HepG2 (cell line): ENCODE results near the gene LRP5. TPM values are rescaled to one million over a fixed set of nuclear protein-coding genes. Genes with fewer than 3 reads are reported as not detected.

Experiments
- ATAC-seq: fragments of 200-7000 bp; cut with Tn5 transposase; 3 replicates; pipeline ENCODE4 v1.9.1; 2020; ENCODE audit warnings: mild to moderate bottlenecking, moderate library complexity
- BruUV-seq: library from RNA; stranded (reverse); fragments of 400-500 nt; replicated peaks from 2 replicates; lab custom pipeline; 2021; lab: Mats Ljungman, UMichigan
- CTCF ChIA-PET: fragments of 300-600 bp; formaldehyde crosslinking; extraction: SDS; loops from one replicate; lab custom pipeline; 2021; ENCODE audit warnings: low total read pairs, inconsistent platforms, low intra/inter-chr PET ratio; lab: Yijun Ruan, JAX
- POLR2A ChIA-PET: fragments of 350-600 bp; sonication (Branson Sonifier 250); formaldehyde crosslinking; loops from one replicate; lab custom pipeline; 2020; ENCODE audit warnings: antibody characterized with exemption, inconsistent platforms; lab: Yijun Ruan, JAX
- DNase-seq: peaks from one replicate; pipeline ENCODE4 v3.0.0-alpha.2; 2015; ENCODE audit warnings: low spot score
- FAIRE-seq: peaks from 3 replicates; lab custom pipeline; 2011; peaks lifted over from hg19 to GRCh38; lab: Jason Lieb, UNC
- H2AFZ ChIP-seq: one replicate; pipeline ENCODE4 v1.6.1; 2011; ENCODE audit warnings: low read length, inconsistent platforms
- H3K27ac ChIP-seq: fragments of 300-600 bp; 3 replicates; pipeline ENCODE4 v1.8.0; 2011; ENCODE audit warnings: mixed run types, mild to moderate bottlenecking, mixed read lengths, low read length, inconsistent platforms; ENCODE audit not compliant: insufficient read depth; ENCODE audit errors: extremely low read length
- H3K27me3 ChIP-seq, 2 experiments: fragments of 200-600 bp in 1 of 2; 2 replicates in 1 of 2; 3 replicates in 1 of 2; pipeline versions ENCODE4 v1.6.0 to v1.8.0; 2011; ENCODE audit warnings: low read length in 2 of 2, mild to moderate bottlenecking in 2 of 2, moderate library complexity in 2 of 2, inconsistent platforms in 1 of 2; ENCODE audit not compliant: insufficient read depth in 2 of 2, control insufficient read depth in 1 of 2
- H3K36me3 ChIP-seq, 2 experiments: fragments of 200-600 bp in 1 of 2; replicated peaks in 1 of 2; 2 replicates in 1 of 2; 3 replicates in 1 of 2; pipeline versions ENCODE4 v1.5.1 to v1.8.0; 2011; ENCODE audit warnings: low read length in 2 of 2, inconsistent platforms in 1 of 2; ENCODE audit not compliant: insufficient read depth in 2 of 2, control insufficient read depth in 1 of 2
- H3K4me1 ChIP-seq: 2 replicates; pipeline ENCODE4 v1.5.1; 2012; ENCODE audit warnings: low read length, inconsistent platforms; ENCODE audit not compliant: insufficient read depth
- H3K4me2 ChIP-seq: 2 replicates; pipeline ENCODE4 v1.6.0; 2011; ENCODE audit warnings: low read depth, low read length, inconsistent platforms
- H3K4me3 ChIP-seq, 3 experiments: fragments of 200-600 bp in 1 of 3; sonication (generic), shearing (Covaris generic) in 1 of 3; replicated peaks in 1 of 3; 2 replicates each; pipeline ENCODE4 v1.5.1; 2011 to 2016; ENCODE audit warnings: low read length in 3 of 3, inconsistent platforms in 2 of 3, low read depth in 2 of 3, mild to moderate bottlenecking in 2 of 3, control low read depth in 1 of 3, mixed read lengths in 1 of 3; ENCODE audit not compliant: insufficient read depth in 1 of 3
- H3K79me2 ChIP-seq: one replicate; pipeline ENCODE4 v1.6.1; 2011; ENCODE audit warnings: low read length, inconsistent platforms; ENCODE audit not compliant: insufficient read depth
- H3K9ac ChIP-seq: 2 replicates; pipeline ENCODE4 v1.6.0; 2011; ENCODE audit warnings: mild to moderate bottlenecking, low read depth, low read length, inconsistent platforms; ENCODE audit not compliant: insufficient read depth
- H3K9me3 ChIP-seq: 2 replicates; pipeline ENCODE4 v1.5.1; 2012; ENCODE audit warnings: mild to moderate bottlenecking, low read length
- H4K20me1 ChIP-seq: 2 replicates; pipeline ENCODE4 v1.6.0; 2011; ENCODE audit warnings: inconsistent platforms, mild to moderate bottlenecking, low read length, moderate library complexity; ENCODE audit not compliant: insufficient read depth
- AKAP8 ChIP-seq: sonication (generic); formaldehyde crosslinking; IDR thresholded peaks from 2 replicates; pipeline ENCODE4 v1.5.1; 2020; ENCODE audit warnings: mild to moderate bottlenecking, missing genetic modification reagents
- BORCS8-MEF2B ChIP-seq: sonication (generic); formaldehyde crosslinking; IDR thresholded peaks from 2 replicates; pipeline ENCODE4 v1.8.0; 2022; ENCODE audit warnings: mild to moderate bottlenecking, missing genetic modification reagents
- FOSL2 ChIP-seq: sonication (generic); formaldehyde crosslinking; IDR thresholded peaks from 2 replicates; pipeline ENCODE4 v1.4.0; 2020; ENCODE audit warnings: missing genetic modification reagents
- GATAD2A ChIP-seq: IDR thresholded peaks from 2 replicates; pipeline ENCODE4 v1.6.1; 2016
- HNF4A ChIP-seq: sonication (generic); formaldehyde crosslinking; IDR thresholded peaks from 2 replicates; pipeline ENCODE4 v1.4.0; 2020; ENCODE audit warnings: missing genetic modification reagents
- HOXA3 ChIP-seq: sonication (generic); formaldehyde crosslinking; IDR thresholded peaks from 2 replicates; pipeline ENCODE4 v1.5.0; 2020; ENCODE audit warnings: missing genetic modification reagents
- NR2F6 ChIP-seq, 2 experiments: IDR thresholded peaks; 2 replicates each; pipeline ENCODE4 v1.6.1; 2016; ENCODE audit warnings: antibody characterized with exemption in 1 of 2, mild to moderate bottlenecking in 1 of 2
- NR3C1 ChIP-seq: sonication (generic); formaldehyde crosslinking; IDR thresholded peaks from 2 replicates; pipeline ENCODE4 v1.4.0; 2020; ENCODE audit warnings: missing genetic modification reagents
- RAD51 ChIP-seq: fragments of 450-650 bp; IDR thresholded peaks from 2 replicates; pipeline ENCODE4 v1.6.1; 2016; ENCODE audit warnings: borderline replicate concordance
- RARA ChIP-seq: IDR thresholded peaks from 2 replicates; pipeline ENCODE4 v1.6.1; 2016; ENCODE audit warnings: missing genetic modification reagents, missing compliant biosample characterization
- SAP130 ChIP-seq: IDR thresholded peaks from 2 replicates; pipeline ENCODE4 v1.6.1; 2016; ENCODE audit warnings: low read depth
- SOX13 ChIP-seq, 3 experiments: fragments of 450-650 bp in 1 of 3; sonication (generic) in 1 of 3; formaldehyde crosslinking in 1 of 3; IDR thresholded peaks in 2 of 3; conservative IDR thresholded peaks in 1 of 3; 2 replicates each; pipeline versions ENCODE4 v1.5.0 to v1.6.1; 2016 to 2020; ENCODE audit warnings: antibody characterized with exemption in 1 of 3, mild to moderate bottlenecking in 1 of 3, missing compliant biosample characterization in 1 of 3, missing genetic modification reagents in 1 of 3, moderate library complexity in 1 of 3
- ZBTB38 ChIP-seq: sonication (generic); formaldehyde crosslinking; IDR thresholded peaks from 2 replicates; pipeline ENCODE4 v1.5.1; 2020; ENCODE audit warnings: mild to moderate bottlenecking, missing genetic modification reagents
- ZNF296 ChIP-seq: sonication (generic); formaldehyde crosslinking; conservative IDR thresholded peaks from 2 replicates; pipeline ENCODE4 v1.5.0; 2020; ENCODE audit warnings: mild to moderate bottlenecking, missing genetic modification reagents
- ZNF501 ChIP-seq: sonication (generic); formaldehyde crosslinking; IDR thresholded peaks from 2 replicates; pipeline ENCODE4 v1.5.1; 2020; ENCODE audit warnings: mild to moderate bottlenecking, moderate library complexity, missing genetic modification reagents
- ZNF775 ChIP-seq: sonication (generic); formaldehyde crosslinking; IDR thresholded peaks from 2 replicates; pipeline ENCODE4 v1.4.0; 2020; ENCODE audit warnings: missing genetic modification reagents, mild to moderate bottlenecking, moderate library complexity, borderline replicate concordance
- WGBS: methylation state at CpG from one replicate; pipeline ENCODE4 v1.1.6; 2017; ENCODE audit warnings: low lambda C conversion rate; 5-methylcytosine and 5-hydroxymethylcytosine counted together
- in situ Hi-C: cut with HindIII; loops from 2 replicates; pipeline ENCODE4 v1.10.0; 2017; ENCODE audit warnings: low pct_unique_long_range_greater_than_20kb; ENCODE audit not compliant: extremely low pct_ligation_motif_present
- intact Hi-C: fragments of 100-400 bp; cut with micrococcal nuclease; formaldehyde crosslinking; loops from one replicate; pipeline ENCODE4 v1.10.0; 2022; ENCODE audit not compliant: unreplicated experiment
- polyA plus RNA-seq, 8 experiments: library from polyadenylated mRNA; depleted of rRNA in 3 of 8; stranded (reverse) in 7 of 8; unstranded in 1 of 8; fragments of >200 nt; fragmentation: Illumina TruSeq in 4 of 8; extraction: Trizol in 4 of 8; gene quantifications; 2 replicates each; pipeline versions ENCODE4 v1.2.1 to v1.2.3, GENCODE V29; 2011 to 2016; ENCODE audit warnings: low read depth in 4 of 8, missing spikeins in 1 of 8, mixed read lengths in 1 of 8; ENCODE audit not compliant: insufficient read depth in 1 of 8
- total RNA-seq, 5 experiments: library from RNA; depleted of rRNA; stranded (reverse); fragments of >200 nt; fragmentation: Illumina TruSeq; extraction: Trizol; gene quantifications; 2 replicates each; pipeline ENCODE4 v1.2.3, GENCODE V29; 2016; ENCODE audit warnings: low read depth in 1 of 5
- TF ChIP-seq, protein P1 (sequence below): sonication (generic); formaldehyde crosslinking; IDR thresholded peaks from 2 replicates; pipeline ENCODE4 v1.4.0; 2020; ENCODE audit warnings: mild to moderate bottlenecking, missing genetic modification reagents
- TF ChIP-seq, protein P2 (sequence below): sonication (generic); formaldehyde crosslinking; IDR thresholded peaks from 2 replicates; pipeline ENCODE4 v1.5.0; 2020; ENCODE audit warnings: missing genetic modification reagents
- TF ChIP-seq, protein P3 (sequence below): sonication (generic); formaldehyde crosslinking; IDR thresholded peaks from 2 replicates; pipeline ENCODE4 v1.8.1; 2023; ENCODE audit warnings: mild to moderate bottlenecking, moderate library complexity, missing genetic modification reagents
- TF ChIP-seq, protein P4 (sequence below): sonication (generic); formaldehyde crosslinking; IDR thresholded peaks from 2 replicates; pipeline ENCODE4 v1.4.0; 2020; ENCODE audit warnings: low read depth, mild to moderate bottlenecking, missing genetic modification reagents

Gene LRP5
- total and polyA plus RNA-seq, 2 of the 13 experiments (the other 11 are each of a cell fraction or from before 2014, with no cell fraction given): 40.4 to 64.0 TPM

DNA sequence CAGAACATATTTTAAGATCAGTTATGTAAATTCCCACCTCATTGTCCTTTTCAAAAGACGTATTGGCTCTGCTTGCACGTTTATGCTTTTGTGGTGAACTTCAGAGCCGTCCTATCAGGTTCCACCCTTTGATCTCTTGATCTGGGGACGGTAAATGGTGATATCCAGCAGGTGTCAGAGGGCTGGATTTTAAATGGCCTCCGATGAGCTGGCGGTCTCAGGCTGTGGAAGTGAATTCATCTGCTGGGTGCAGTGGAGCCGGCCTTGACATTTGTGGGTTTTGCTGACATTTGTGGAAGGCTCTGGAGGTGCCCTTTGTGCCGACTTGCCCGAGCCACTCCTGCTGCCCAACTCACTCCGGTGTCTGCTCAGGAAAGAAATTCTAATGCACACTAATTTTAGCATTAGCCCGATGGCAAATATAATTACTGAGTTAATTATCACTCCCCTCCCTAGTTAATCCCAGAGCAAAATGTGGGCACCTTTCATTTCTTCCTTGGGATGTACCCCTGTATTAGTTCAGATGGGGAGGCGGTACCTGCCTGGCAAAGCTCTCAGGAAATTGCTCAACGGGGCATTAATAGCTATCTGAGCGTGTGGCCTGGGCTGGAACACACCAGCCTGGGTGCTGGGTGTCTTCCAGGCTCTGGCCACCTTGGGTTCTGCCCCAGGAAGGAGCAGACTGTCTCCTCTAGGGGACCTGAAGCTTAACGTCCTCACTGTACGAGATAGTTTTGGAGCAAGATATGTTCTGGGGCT is 9.1 kb downstream of the LRP5 start:
- Histone ChIP-seq H3K9me3 (no peaks in the 10 kb centered on the region), H3K4me3 (no peak overlapping the region), H2AFZ (no peak overlapping the region), H4K20me1 (peaks cover 75% of the 10 kb centered on the region), H3K36me3 (peaks cover 4 to 27% of the 10 kb centered on the region in 2 experiments; a peak in 4 of 5 replicates), H3K27ac (peak overlapping the region; percentile 8), H3K4me1 (peaks cover 95% of the 10 kb centered on the region), H3K4me2 (peak overlapping the region; percentile 10; the same call in 1 of the 2 replicates), H3K27me3 (no peaks in the 10 kb centered on the region), H3K79me2 (peaks cover 98% of the 10 kb centered on the region), H3K9ac (no peak overlapping the region)
- WGBS: 43% methylated on average over 15 of the region's 16 CpGs
- DNase-seq: peak; percentile 56
- FAIRE-seq: no peak
- ChIA-PET POLR2A (interaction anchor here (1.1 to 3.0 kb wide), 2 partner anchors 9 to 23 kb away, joined by 5 to 19 read pairs; no protein-coding TSS in a partner anchor), CTCF (interaction anchor here (1.0 kb wide), 1 partner anchor 64 kb away, joined by 3 read pairs; no protein-coding TSS in a partner anchor)
- BruUV-seq: TSS peak; percentile 16
- in situ Hi-C loops: no loop called here
- ATAC-seq: no peak
- intact Hi-C loops: no loop called here
- TF ChIP-seq ZNF296 (CRISPR knock-in tag): no peak
- TF ChIP-seq SOX13 (IDR thresholded peaks at IDR 0.05): 0 out of 2 replicates have a peak, but pooled peaks have one; percentile 44
- TF ChIP-seq SOX13 (CRISPR knock-in tag; conservative IDR thresholded peaks at IDR 0.05 in 1 of 2, IDR thresholded peaks at IDR 0.05 in 1 of 2): peak in 1 of 2 experiments; percentile 74; a peak in 2 of 4 replicates
- no peak for TF ChIP-seq RAD51
- TF ChIP-seq HOXA3 (CRISPR knock-in tag): 0 out of 2 replicates have a peak, but pooled peaks have one; percentile 33
- TF ChIP-seq SAP130 (CRISPR knock-in tag): peak; percentile 60
- peak; percentile 24; the same call in 1 of the 2 replicates for TF ChIP-seq HNF4A
- 0 out of 2 replicates have a peak, but pooled peaks have one; percentile 27 for TF ChIP-seq ZNF501 (CRISPR knock-in tag)
- TF ChIP-seq BORCS8-MEF2B: peak; percentile 40; the same call in 1 of the 2 replicates
- 0 out of 2 replicates have a peak, but pooled peaks have one; percentile 17 for TF ChIP-seq GATAD2A (CRISPR knock-in tag)
- TF ChIP-seq, protein P1, sequence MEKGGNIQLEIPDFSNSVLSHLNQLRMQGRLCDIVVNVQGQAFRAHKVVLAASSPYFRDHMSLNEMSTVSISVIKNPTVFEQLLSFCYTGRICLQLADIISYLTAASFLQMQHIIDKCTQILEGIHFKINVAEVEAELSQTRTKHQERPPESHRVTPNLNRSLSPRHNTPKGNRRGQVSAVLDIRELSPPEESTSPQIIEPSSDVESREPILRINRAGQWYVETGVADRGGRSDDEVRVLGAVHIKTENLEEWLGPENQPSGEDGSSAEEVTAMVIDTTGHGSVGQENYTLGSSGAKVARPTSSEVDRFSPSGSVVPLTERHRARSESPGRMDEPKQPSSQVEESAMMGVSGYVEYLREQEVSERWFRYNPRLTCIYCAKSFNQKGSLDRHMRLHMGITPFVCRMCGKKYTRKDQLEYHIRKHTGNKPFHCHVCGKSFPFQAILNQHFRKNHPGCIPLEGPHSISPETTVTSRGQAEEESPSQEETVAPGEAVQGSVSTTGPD (CRISPR knock-in tag): no peak
- no peak for TF ChIP-seq ZNF775
- 0 out of 2 replicates have a peak, but pooled peaks have one; percentile 15 for TF ChIP-seq FOSL2 (CRISPR knock-in tag)
- TF ChIP-seq, protein P2, sequence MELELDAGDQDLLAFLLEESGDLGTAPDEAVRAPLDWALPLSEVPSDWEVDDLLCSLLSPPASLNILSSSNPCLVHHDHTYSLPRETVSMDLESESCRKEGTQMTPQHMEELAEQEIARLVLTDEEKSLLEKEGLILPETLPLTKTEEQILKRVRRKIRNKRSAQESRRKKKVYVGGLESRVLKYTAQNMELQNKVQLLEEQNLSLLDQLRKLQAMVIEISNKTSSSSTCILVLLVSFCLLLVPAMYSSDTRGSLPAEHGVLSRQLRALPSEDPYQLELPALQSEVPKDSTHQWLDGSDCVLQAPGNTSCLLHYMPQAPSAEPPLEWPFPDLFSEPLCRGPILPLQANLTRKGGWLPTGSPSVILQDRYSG (CRISPR knock-in tag): no peak
- TF ChIP-seq NR2F6 (IDR thresholded peaks at IDR 0.05): 0 out of 2 replicates have a peak, but pooled peaks have one; percentile 18
- TF ChIP-seq NR2F6 (CRISPR knock-in tag; IDR thresholded peaks at IDR 0.05): peak; percentile 16; the same call in 1 of the 2 replicates
- no peak for TF ChIP-seq NR3C1
- peak; percentile 34; the same call in 1 of the 2 replicates for TF ChIP-seq AKAP8
- TF ChIP-seq, protein P3, sequence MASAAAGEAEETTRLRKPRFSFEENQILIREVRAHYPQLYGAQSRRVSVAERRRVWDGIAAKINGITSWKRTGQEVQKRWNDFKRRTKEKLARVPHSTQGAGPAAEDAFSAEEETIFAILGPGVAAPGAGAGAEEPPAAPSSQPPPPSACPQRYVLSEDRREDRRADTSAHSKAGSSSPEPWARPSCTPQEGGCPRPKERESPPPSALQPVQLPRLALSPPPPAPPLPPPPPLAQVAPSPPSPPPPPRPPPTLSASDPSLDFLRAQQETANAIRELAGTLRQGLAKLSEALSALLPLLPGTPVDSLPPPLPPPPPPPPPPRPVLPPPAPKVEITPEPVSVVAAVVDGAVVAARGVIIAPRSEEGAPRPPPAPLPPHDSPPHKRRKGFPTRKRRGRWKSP (CRISPR knock-in tag): no peak
- TF ChIP-seq RARA (CRISPR knock-in tag): peak; percentile 19; the same call in 1 of the 2 replicates
- peak; percentile 75 for TF ChIP-seq ZBTB38
- TF ChIP-seq, protein P4, sequence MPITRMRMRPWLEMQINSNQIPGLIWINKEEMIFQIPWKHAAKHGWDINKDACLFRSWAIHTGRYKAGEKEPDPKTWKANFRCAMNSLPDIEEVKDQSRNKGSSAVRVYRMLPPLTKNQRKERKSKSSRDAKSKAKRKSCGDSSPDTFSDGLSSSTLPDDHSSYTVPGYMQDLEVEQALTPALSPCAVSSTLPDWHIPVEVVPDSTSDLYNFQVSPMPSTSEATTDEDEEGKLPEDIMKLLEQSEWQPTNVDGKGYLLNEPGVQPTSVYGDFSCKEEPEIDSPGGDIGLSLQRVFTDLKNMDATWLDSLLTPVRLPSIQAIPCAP (CRISPR knock-in tag): no peak
